ENCODE measurements around the gene PIK3C2B. TPM values are rescaled to one million over a fixed set of nuclear protein-coding genes. Genes with fewer than 3 reads are reported as not detected.

PIK3C2B gene
- total RNA-seq, 1 experiment from 2014 or later: 17.4 TPM

- no peak for ATAC-seq
- Histone ChIP-seq H3K36me3 (ENCODE audit: control insufficient read depth in 1 of 2, insufficient read depth in 2 of 2, low read length in 2 of 2) (no peaks in the 10 kb centered on the region; a peak in 1 of 4 replicates), H3K9me3 (ENCODE audit: control insufficient read depth in 1 of 2, insufficient read depth in 1 of 2, low read depth in 1 of 2, low read length in 2 of 2) (no peaks in the 10 kb centered on the region), H2AFZ (ENCODE audit: low read depth, low read length, poor library complexity, severe bottlenecking) (no peak overlapping the region), H3K79me2 (ENCODE audit: insufficient read depth, low read length) (no peaks in the 10 kb centered on the region), H3K4me3 (replicated peaks in 1 of 2; ENCODE audit: low read depth in 1 of 2, low read length in 2 of 2) (no peak overlapping the region), H3K27ac (ENCODE audit: low read depth, low read length) (no peak overlapping the region), H4K20me1 (ENCODE audit: insufficient read depth) (no peaks in the 10 kb centered on the region), H3K4me1 (ENCODE audit: control insufficient read depth in 1 of 2, insufficient read depth in 2 of 2, low read length in 2 of 2) (no peaks in the 10 kb centered on the region), H3K9me2 (ENCODE audit: insufficient read depth) (no peaks in the 10 kb centered on the region), H3K27me3 (ENCODE audit: insufficient read depth, low read length) (no peaks in the 10 kb centered on the region), H3K9ac (ENCODE audit: low read length) (no peak overlapping the region), H3K4me2 (ENCODE audit: low read length) (no peak overlapping the region)
- no peak for TF ChIP-seq SIN3A (IDR thresholded peaks at IDR 0.05; ENCODE audit: low read depth)
- no peak for TF ChIP-seq SRF (IDR thresholded peaks at IDR 0.05; ENCODE audit: low read depth)
- no peak for TF ChIP-seq ZBTB33 (IDR thresholded peaks at IDR 0.05; ENCODE audit: extremely low read depth, insufficient replicate concordance, low read length)
- TF ChIP-seq MAX (IDR thresholded peaks at IDR 0.05): no peak
- no peak for TF ChIP-seq EZH2phosphoT487 (IDR thresholded peaks at IDR 0.05; ENCODE audit: borderline replicate concordance)
- no peak for TF ChIP-seq SP1 (IDR thresholded peaks at IDR 0.05; ENCODE audit: low read depth)
- no peak for TF ChIP-seq POLR2A (IDR thresholded peaks at IDR 0.05; ENCODE audit: borderline replicate concordance, extremely low read depth, insufficient read depth, insufficient read length)
- TF ChIP-seq ELF1 (IDR thresholded peaks at IDR 0.05; ENCODE audit: borderline replicate concordance, low read depth): no peak
- no peak for TF ChIP-seq CBX3 (IDR thresholded peaks at IDR 0.05; ENCODE audit: low read depth)
- no peak for TF ChIP-seq CTCF (IDR thresholded peaks at IDR 0.05 in 2 of 3, conservative IDR thresholded peaks at IDR 0.05 in 1 of 3; ENCODE audit: borderline replicate concordance in 1 of 3, insufficient read depth in 1 of 3, low read depth in 2 of 3, low read length in 2 of 3)
- ChIA-PET POLR2A (no interaction called here), RAD21 (ENCODE audit: low non-redundant PET in 1 of 2, low total read pairs in 2 of 2, uncharacterized antibody in 2 of 2, unreplicated experiment in 2 of 2) (interaction anchor here in 1 of 2 experiments (0.7 kb wide), 1 partner anchor 38 kb away, joined by 5 read pairs; the partner anchor contains the start of gene PIK3C2B), CTCF (interaction anchor here (2.4 kb wide), 1 partner anchor 11 kb away, joined by 7 read pairs; no protein-coding TSS in a partner anchor)
- intact Hi-C loops (cut with micrococcal nuclease): no loop called here
- no peak for DNase-seq (ENCODE audit: low read depth, low spot score)
- no TSS peak for BruUV-seq (replicated peaks)
Measured at GRCh38 chr1:204456826-204457442, 37.7 kb downstream of the PIK3C2B start.
